Urinary bladder (tissue), 4 donors: ENCODE results near the gene FOXL1. TPM values are rescaled to one million over a fixed set of nuclear protein-coding genes. Genes with fewer than 3 reads are reported as not detected.

Experiments
- DNase-seq: peaks from one replicate; pipeline ENCODE4 v3.0.0-alpha.2; 2015; ENCODE audit errors: extremely low spot score
- H3K27ac ChIP-seq: one replicate; pipeline ENCODE4 v1.5.1; 2013; ENCODE audit warnings: low read depth, mild to moderate bottlenecking, moderate library complexity
- H3K36me3 ChIP-seq: one replicate; pipeline ENCODE4 v1.6.1; 2013; ENCODE audit warnings: mild to moderate bottlenecking, moderate library complexity; ENCODE audit not compliant: insufficient read depth
- H3K4me1 ChIP-seq: one replicate; pipeline ENCODE4 v1.6.1; 2013; ENCODE audit warnings: mild to moderate bottlenecking, moderate library complexity; ENCODE audit not compliant: insufficient read depth
- H3K4me3 ChIP-seq: one replicate; pipeline ENCODE4 v1.5.1; 2013; ENCODE audit warnings: low read depth, low read length
- WGBS: extraction: QIAGEN DNeasy Blood & Tissue Kit; methylation state at CpG from one replicate; pipeline ENCODE4 v1.1.7; 2013; 5-methylcytosine and 5-hydroxymethylcytosine counted together
- polyA plus RNA-seq: library from polyadenylated mRNA; stranded (reverse); fragments of 200-250 nt; gene quantifications from one replicate; pipeline ENCODE4 v1.2.3, GENCODE V29; 2013
- total RNA-seq: library from RNA; depleted of rRNA; stranded (reverse); fragments of >200 nt; gene quantifications from one replicate; pipeline ENCODE4 v1.2.3, GENCODE V29; 2014
- donor health status: healthy with polysubstance abuse.
- donor health status: healthy.

Gene FOXL1
- total and polyA plus RNA-seq, 2 donors = 7.8 to 9.5 TPM

- no peak overlapping the region for H3K27ac ChIP-seq
- WGBS = 24% methylated on average over 33 of the region's 33 CpGs
- no peak for DNase-seq
- H3K4me3 ChIP-seq = peak overlapping the region; percentile 34
- H3K36me3 ChIP-seq = no peaks in the 10 kb centered on the region
- no peaks in the 10 kb centered on the region for H3K4me1 ChIP-seq
Measured at GRCh38 chr16:86576591-86577313, 1.6 kb upstream of the FOXL1 start.

DNA sequence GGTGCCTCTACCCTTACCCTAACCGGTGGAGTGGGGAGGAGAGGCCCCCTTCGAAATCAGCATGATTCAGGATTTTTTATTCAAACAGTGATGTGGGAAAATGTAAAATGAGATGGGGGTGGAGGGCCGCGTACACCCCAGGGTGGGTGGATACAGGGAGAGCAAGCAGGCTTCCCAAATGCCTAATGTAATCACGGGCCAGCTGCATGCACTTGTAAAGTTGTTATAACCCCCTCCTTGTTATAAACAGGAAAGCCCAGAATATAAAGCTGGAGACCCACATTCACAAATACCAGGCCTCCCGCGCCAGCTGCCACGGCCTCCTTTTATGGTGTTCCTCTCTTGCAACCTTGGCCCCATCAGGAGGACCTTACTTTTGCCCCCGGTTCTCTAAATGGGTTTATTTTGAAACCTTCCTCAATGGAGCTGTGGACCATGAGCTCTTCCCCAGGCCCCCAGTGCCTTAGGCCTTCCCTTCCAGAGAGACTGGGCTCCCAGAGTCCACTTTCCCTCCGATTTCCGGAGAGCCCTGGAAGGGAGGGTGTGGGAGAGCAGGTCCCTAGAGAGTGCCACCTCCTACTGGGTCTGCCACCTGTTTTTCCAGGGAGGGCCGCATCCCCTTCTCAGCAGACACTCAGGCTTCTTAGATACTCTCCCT, 906 bp upstream of the FOXL1 start:
- no peak for DNase-seq
- Histone ChIP-seq H3K4me1 (no peaks in the 10 kb centered on the region), H3K4me3 (no peak overlapping the region), H3K36me3 (no peaks in the 10 kb centered on the region), H3K27ac (peak overlapping the region; percentile 28)
- 43% methylated on average over 12 of the region's 12 CpGs for WGBS

GRCh38 chr16:86578611-86579267, 390 bp downstream of the FOXL1 start:
- DNase-seq = no peak
- 5% methylated on average over 69 of the region's 69 CpGs for WGBS

GRCh38 chr16:86579268-86580062, 1.1 kb downstream of the FOXL1 start:
- Histone ChIP-seq H3K27ac (peak overlapping the region; percentile 75), H3K4me1 (no peaks in the 10 kb centered on the region), H3K4me3 (peak overlapping the region; percentile 60), H3K36me3 (no peaks in the 10 kb centered on the region)
- WGBS = 8% methylated on average over 69 of the region's 69 CpGs
- DNase-seq = no peak

More at GRCh38 chr16:86578611-86579267, 390 bp downstream of the FOXL1 start:
- peak overlapping the region; percentile 75 for H3K27ac ChIP-seq
- no peaks in the 10 kb centered on the region for H3K4me1 ChIP-seq
- no peaks in the 10 kb centered on the region for H3K36me3 ChIP-seq
- H3K4me3 ChIP-seq = peak overlapping the region; percentile 60

DNA sequence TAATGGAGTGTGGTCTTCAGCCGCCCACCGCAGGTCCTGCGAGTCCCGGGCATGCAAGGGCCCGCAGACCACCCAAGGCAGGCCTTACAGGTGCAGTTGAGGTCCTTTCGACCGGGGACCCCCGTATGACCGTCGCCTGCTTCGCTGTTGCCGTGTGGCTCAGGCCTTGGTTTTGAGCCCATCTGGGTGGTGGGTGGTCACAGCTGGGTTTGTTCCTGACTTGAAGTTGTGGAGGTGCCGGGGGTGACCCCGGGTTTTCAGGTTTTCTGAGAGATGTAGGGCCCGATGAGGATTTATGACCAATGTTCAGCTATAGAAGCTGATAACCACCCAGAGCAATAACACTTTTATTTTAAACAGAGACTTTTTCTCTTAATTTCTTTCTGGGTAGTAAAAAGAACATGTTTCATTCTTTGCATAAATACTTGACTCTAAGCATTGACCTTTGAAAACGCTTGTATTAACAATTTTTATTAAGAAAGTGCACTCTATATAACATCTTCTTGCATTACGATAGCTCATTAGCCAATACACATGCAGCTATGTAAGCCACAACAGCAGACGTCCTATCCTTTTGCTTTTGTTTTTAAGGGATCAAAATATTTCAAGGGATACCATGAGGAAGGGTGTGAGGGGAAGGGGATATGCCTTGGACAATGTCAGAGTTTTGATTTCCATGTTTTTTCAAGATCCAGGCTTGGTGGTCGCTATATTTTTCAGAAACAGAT, 1.9 kb downstream of the FOXL1 start:
- no peak overlapping the region for H3K27ac ChIP-seq
- peak overlapping the region; percentile 60 for H3K4me3 ChIP-seq

GRCh38 chr16:86580791-86581170, 2.4 kb downstream of the FOXL1 start:
- Histone ChIP-seq H3K27ac (no peak overlapping the region), H3K36me3 (no peaks in the 10 kb centered on the region), H3K4me1 (no peaks in the 10 kb centered on the region), H3K4me3 (peak overlapping the region; percentile 60)
- DNase-seq = no peak
- WGBS = 70% methylated on average over 9 of the region's 9 CpGs

More for the DNA sequence above, 1.9 kb downstream of the FOXL1 start:
- Histone ChIP-seq H3K36me3 (no peaks in the 10 kb centered on the region), H3K4me1 (no peaks in the 10 kb centered on the region)
- DNase-seq = no peak
- whole genome bisulfite sequencing = 57% methylated on average over 19 of the region's 19 CpGs

GRCh38 chr16:86581458-86581857, 3.1 kb downstream of the FOXL1 start:
- no peak overlapping the region for H3K4me3 ChIP-seq
- WGBS = 54% methylated on average over 4 of the region's 4 CpGs
- no peaks in the 10 kb centered on the region for H3K36me3 ChIP-seq
- H3K4me1 ChIP-seq = no peaks in the 10 kb centered on the region
- DNase-seq = no peak
- no peak overlapping the region for H3K27ac ChIP-seq

DNA sequence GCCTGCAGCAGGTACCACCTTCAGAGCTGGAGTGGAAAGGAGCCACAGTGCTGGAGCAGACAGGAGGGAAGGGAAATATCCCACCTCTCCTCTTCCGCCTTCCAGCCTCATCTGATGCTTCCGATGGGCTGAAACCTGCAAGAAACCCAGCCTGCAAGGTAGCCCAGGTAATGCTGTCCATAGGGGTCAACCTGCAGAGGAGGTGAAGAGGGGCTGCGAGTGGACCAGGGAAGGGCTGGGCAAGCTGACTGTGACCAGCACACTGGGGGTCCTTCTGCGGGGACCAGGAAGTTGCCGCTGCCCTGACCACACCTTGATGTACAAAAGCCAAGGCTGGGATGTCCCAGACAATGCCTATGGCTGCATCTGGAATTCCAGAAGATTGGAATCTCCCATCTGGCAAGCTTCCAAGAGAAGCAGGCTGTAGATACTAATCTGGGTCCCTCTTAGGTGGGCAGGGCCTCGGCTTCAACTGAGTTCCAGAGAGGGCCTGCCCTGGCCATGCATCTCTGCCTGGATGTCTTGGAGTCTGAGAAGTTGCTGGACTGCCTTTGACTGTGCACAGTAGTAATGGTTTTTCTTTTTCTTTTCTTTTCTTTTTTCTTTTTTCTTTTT, 5.8 kb downstream of the FOXL1 start:
- Histone ChIP-seq H3K4me3 (no peak overlapping the region), H3K4me1 (no peaks in the 10 kb centered on the region), H3K27ac (no peak overlapping the region), H3K36me3 (no peaks in the 10 kb centered on the region)
- DNase-seq = no peak
- WGBS = 90% methylated on average over 6 of the region's 6 CpGs

DNA sequence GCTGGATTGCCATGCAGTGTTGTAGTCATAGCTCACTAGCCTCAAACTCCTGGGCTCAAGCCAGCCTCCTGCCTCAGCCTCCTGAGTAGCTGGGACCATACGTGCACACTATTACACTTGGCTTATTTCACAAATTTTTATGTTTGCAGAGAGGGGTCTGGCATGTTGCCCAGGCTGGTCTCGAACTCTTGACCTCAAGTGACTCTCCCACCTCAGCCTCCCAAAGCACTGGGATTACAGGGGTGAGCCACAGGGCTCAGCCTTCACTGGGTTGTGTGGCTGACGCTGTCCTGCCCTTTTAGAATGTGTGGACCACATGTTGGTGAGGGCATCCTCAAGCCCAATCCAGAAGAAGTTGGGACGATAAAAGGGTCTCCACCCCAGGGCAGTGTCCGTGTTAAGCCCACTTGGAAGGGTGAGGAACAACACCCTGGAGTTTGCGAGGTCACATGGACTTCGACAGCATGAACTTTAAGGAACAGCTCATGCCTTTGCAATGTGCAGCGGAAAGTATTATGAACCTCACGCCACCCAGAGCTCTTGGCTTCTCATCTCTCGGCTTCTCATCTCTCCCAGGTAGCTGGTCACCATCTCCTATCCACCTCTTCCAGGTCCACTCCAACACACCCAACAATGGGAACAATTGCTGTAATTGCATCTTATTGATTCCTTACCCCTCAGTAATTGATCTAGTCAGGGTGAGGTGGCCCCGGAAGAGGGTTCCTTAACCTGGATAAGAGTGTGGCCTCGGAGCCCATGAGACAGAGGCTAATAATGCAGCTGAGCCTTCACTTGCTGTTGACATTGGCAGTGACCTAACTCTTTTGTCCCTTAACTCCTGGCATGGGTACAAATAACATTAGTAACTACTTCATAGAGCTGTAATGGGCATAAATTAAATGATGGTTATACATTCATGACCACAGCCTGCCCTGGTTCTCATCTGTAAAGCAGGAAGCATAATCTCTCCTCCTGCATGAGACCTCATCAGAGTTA, 6.7 kb downstream of the FOXL1 start:
- H3K27ac ChIP-seq = no peak overlapping the region
- H3K4me3 ChIP-seq = no peak overlapping the region
- no peaks in the 10 kb centered on the region for H3K4me1 ChIP-seq
- no peak for DNase-seq
- no peaks in the 10 kb centered on the region for H3K36me3 ChIP-seq
- 80% methylated on average over 12 of the region's 12 CpGs for WGBS

GRCh38 chr16:86585821-86586611, 7.7 kb downstream of the FOXL1 start:
- H3K4me1 ChIP-seq = no peaks in the 10 kb centered on the region
- no peak for DNase-seq
- no peaks in the 10 kb centered on the region for H3K36me3 ChIP-seq
- H3K4me3 ChIP-seq = no peak overlapping the region
- WGBS = 56% methylated on average over 10 of the region's 10 CpGs
- peak overlapping the region; percentile 70 for H3K27ac ChIP-seq

- H3K27ac ChIP-seq = no peak overlapping the region
- H3K36me3 ChIP-seq = no peaks in the 10 kb centered on the region
- DNase-seq = no peak
- H3K4me3 ChIP-seq = no peak overlapping the region
- 94% methylated on average over 3 of the region's 3 CpGs for WGBS
- no peaks in the 10 kb centered on the region for H3K4me1 ChIP-seq
Measured at GRCh38 chr16:86587487-86587886, 9.1 kb downstream of the FOXL1 start.
